ENCODE data around the gene OTOS. TPM values are rescaled to one million over a fixed set of nuclear protein-coding genes. Genes with fewer than 3 reads are reported as not detected.

Gene OTOS
- total and polyA plus RNA-seq, 9 of the 15 experiments (the other 6 are each of a cell fraction or from before 2014, with no cell fraction given) = not detected

GRCh38 chr2:240149943-240150784 lies 9.7 kb upstream of the OTOS start (continued):
- TF ChIP-seq RERE (CRISPR knock-in tag; IDR thresholded peaks at IDR 0.05; ENCODE audit: borderline replicate concordance) = no peak
- no peak for TF ChIP-seq GTF2B (IDR thresholded peaks at IDR 0.05; ENCODE audit: extremely low read depth, insufficient read length)
- peak; percentile 35; the same call in 1 of the 2 replicates for TF ChIP-seq REST (IDR thresholded peaks at IDR 0.05; ENCODE audit: borderline replicate concordance)
- no peak for TF ChIP-seq REST (CRISPR knock-in tag; IDR thresholded peaks at IDR 0.05; ENCODE audit: low read depth)
- TF ChIP-seq NRF1 (conservative IDR thresholded peaks at IDR 0.05 in 1 of 2, IDR thresholded peaks at IDR 0.05 in 1 of 2) = peak; percentile 50 to 60
- TF ChIP-seq RAD21 (CRISPR knock-in tag; conservative IDR thresholded peaks at IDR 0.05 in 1 of 2, IDR thresholded peaks at IDR 0.05 in 1 of 2) = peak; percentile 22 to 65; a peak in 3 of 4 replicates
- TF ChIP-seq BCOR (IDR thresholded peaks at IDR 0.05) = no peak
- no peak for TF ChIP-seq RFX7 (CRISPR knock-in tag; IDR thresholded peaks at IDR 0.05)
- TF ChIP-seq KLF16 (IDR thresholded peaks at IDR 0.05) = no peak
- TF ChIP-seq GATAD2A (IDR thresholded peaks at IDR 0.05) = no peak
